Neural progenitor cell (in vitro differentiated cells): ENCODE data around the gene STAG3.

Source experiments
- EZH2 ChIP-seq: fragments of 200-600 bp; sonication (generic); IDR thresholded peaks from 2 replicates; pipeline ENCODE4 v1.6.1; 2017; ENCODE audit warnings: antibody characterized with exemption, mild to moderate bottlenecking, moderate library complexity
- TF ChIP-seq, protein P1 (sequence below): fragments of 200-600 bp; sonication (generic); IDR thresholded peaks from 2 replicates; pipeline ENCODE4 v1.5.1; 2017; ENCODE audit warnings: antibody characterized with exemption, mild to moderate bottlenecking

GRCh38 chr7:100198266-100198665, 20.5 kb downstream of the STAG3 start:
- TF ChIP-seq, protein P1, sequence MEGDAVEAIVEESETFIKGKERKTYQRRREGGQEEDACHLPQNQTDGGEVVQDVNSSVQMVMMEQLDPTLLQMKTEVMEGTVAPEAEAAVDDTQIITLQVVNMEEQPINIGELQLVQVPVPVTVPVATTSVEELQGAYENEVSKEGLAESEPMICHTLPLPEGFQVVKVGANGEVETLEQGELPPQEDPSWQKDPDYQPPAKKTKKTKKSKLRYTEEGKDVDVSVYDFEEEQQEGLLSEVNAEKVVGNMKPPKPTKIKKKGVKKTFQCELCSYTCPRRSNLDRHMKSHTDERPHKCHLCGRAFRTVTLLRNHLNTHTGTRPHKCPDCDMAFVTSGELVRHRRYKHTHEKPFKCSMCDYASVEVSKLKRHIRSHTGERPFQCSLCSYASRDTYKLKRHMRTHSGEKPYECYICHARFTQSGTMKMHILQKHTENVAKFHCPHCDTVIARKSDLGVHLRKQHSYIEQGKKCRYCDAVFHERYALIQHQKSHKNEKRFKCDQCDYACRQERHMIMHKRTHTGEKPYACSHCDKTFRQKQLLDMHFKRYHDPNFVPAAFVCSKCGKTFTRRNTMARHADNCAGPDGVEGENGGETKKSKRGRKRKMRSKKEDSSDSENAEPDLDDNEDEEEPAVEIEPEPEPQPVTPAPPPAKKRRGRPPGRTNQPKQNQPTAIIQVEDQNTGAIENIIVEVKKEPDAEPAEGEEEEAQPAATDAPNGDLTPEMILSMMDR: no peak
- TF ChIP-seq EZH2: no peak
